H9 (cell line): ENCODE measurements around the gene ZNRF1. TPM values are rescaled to one million over a fixed set of nuclear protein-coding genes. Genes with fewer than 3 reads are reported as not detected.

Experiments used
- DNase-seq: peaks from one replicate; pipeline ENCODE4 v3.0.0-alpha.2; 2017
- H2AFZ ChIP-seq: one replicate; pipeline ENCODE4 v1.6.1; 2013; ENCODE audit warnings: mild to moderate bottlenecking, low read length, control low read depth, moderate library complexity
- H2AK5ac ChIP-seq: 2 replicates; pipeline ENCODE4 v1.6.1; 2013; ENCODE audit warnings: low read length, control low read depth, mixed read lengths; ENCODE audit not compliant: insufficient read length
- H2BK120ac ChIP-seq: one replicate; pipeline ENCODE4 v1.6.1; 2013; ENCODE audit warnings: low read depth, mild to moderate bottlenecking, low read length, control low read depth, inconsistent platforms; ENCODE audit not compliant: poor library complexity, severe bottlenecking
- H2BK12ac ChIP-seq: 2 replicates; pipeline ENCODE4 v1.6.1; 2013; ENCODE audit warnings: low read length, control low read depth, mixed read lengths, low read depth; ENCODE audit not compliant: insufficient read length
- H2BK15ac ChIP-seq: 2 replicates; pipeline ENCODE4 v1.6.1; 2013; ENCODE audit warnings: low read depth, low read length, control low read depth
- H2BK20ac ChIP-seq: one replicate; pipeline ENCODE4 v1.6.1; 2013; ENCODE audit warnings: low read depth, mild to moderate bottlenecking, low read length, control low read depth, inconsistent platforms; ENCODE audit not compliant: poor library complexity, severe bottlenecking
- H2BK5ac ChIP-seq: 2 replicates; pipeline ENCODE4 v1.6.1; 2013; ENCODE audit warnings: low read length, control low read depth, mixed read lengths; ENCODE audit not compliant: insufficient read length
- H3K14ac ChIP-seq: 2 replicates; pipeline ENCODE4 v1.6.1; 2013; ENCODE audit warnings: low read length, control low read depth; ENCODE audit not compliant: insufficient read depth
- H3K18ac ChIP-seq: 2 replicates; pipeline ENCODE4 v1.6.1; 2013; ENCODE audit warnings: low read depth, mild to moderate bottlenecking, mixed read lengths, low read length, control low read depth; ENCODE audit not compliant: insufficient read length
- H3K23ac ChIP-seq: 2 replicates; pipeline ENCODE4 v1.6.1; 2013; ENCODE audit warnings: low read length, control low read depth, mixed read lengths, low read depth; ENCODE audit not compliant: insufficient read length
- H3K23me2 ChIP-seq: 2 replicates; pipeline ENCODE4 v1.6.1; 2013; ENCODE audit warnings: low read depth, mild to moderate bottlenecking, mixed read lengths, low read length, control low read depth; ENCODE audit not compliant: insufficient read length, poor library complexity, severe bottlenecking
- H3K27ac ChIP-seq: 2 replicates; pipeline ENCODE4 v1.5.1; 2013; ENCODE audit warnings: low read length, control low read depth, mixed read lengths, low read depth; ENCODE audit not compliant: insufficient read length
- H3K27me3 ChIP-seq: 2 replicates; pipeline ENCODE4 v1.6.1; 2013; ENCODE audit warnings: low read length, control low read depth, inconsistent platforms; ENCODE audit not compliant: insufficient read depth
- H3K4ac ChIP-seq: 2 replicates; pipeline ENCODE4 v1.6.1; 2013; ENCODE audit warnings: low read depth, mild to moderate bottlenecking, control low read depth, inconsistent platforms, low read length, moderate library complexity
- H3K4me1 ChIP-seq: 2 replicates; pipeline ENCODE4 v1.6.1; 2013; ENCODE audit warnings: low read length, control low read depth, inconsistent platforms; ENCODE audit not compliant: insufficient read depth
- H3K4me2 ChIP-seq: 2 replicates; pipeline ENCODE4 v1.6.1; 2013; ENCODE audit warnings: low read length, control low read depth, mixed read lengths; ENCODE audit not compliant: insufficient read length, insufficient read depth
- H3K56ac ChIP-seq: 2 replicates; pipeline ENCODE4 v1.6.1; 2013; ENCODE audit warnings: low read depth, mild to moderate bottlenecking, mixed read lengths, low read length, control low read depth; ENCODE audit not compliant: insufficient read length
- H3K79me1 ChIP-seq: 2 replicates; pipeline ENCODE4 v1.6.1; 2013; ENCODE audit warnings: low read depth, mild to moderate bottlenecking, moderate library complexity, low read length, control low read depth, inconsistent platforms; ENCODE audit not compliant: insufficient read depth, poor library complexity, severe bottlenecking
- H3K79me2 ChIP-seq: 2 replicates; pipeline ENCODE4 v1.6.1; 2013; ENCODE audit warnings: low read length, control low read depth, inconsistent platforms; ENCODE audit not compliant: insufficient read depth
- H3K9ac ChIP-seq: 2 replicates; pipeline ENCODE4 v1.6.1; 2013; ENCODE audit warnings: low read length, control low read depth, mixed read lengths; ENCODE audit not compliant: insufficient read length; ENCODE audit errors: extremely low read depth
- H3K9me3 ChIP-seq: one replicate; pipeline ENCODE4 v1.6.1; 2013; ENCODE audit warnings: low read depth, low read length, inconsistent platforms; ENCODE audit not compliant: control insufficient read depth
- H3T11ph ChIP-seq: one replicate; pipeline ENCODE4 v1.6.1; 2013; ENCODE audit warnings: mild to moderate bottlenecking, low read length, control low read depth, inconsistent platforms
- H4K20me1 ChIP-seq: one replicate; pipeline ENCODE4 v1.6.1; 2013; ENCODE audit not compliant: control insufficient read depth, insufficient read length, insufficient read depth
- H4K5ac ChIP-seq: 2 replicates; pipeline ENCODE4 v1.6.1; 2013; ENCODE audit warnings: low read depth, mild to moderate bottlenecking, mixed read lengths, low read length, control low read depth; ENCODE audit not compliant: insufficient read length
- H4K8ac ChIP-seq: replicated peaks from 2 replicates; pipeline ENCODE4 v1.6.1; 2013; ENCODE audit warnings: low read length, control low read depth, mixed read lengths, low read depth; ENCODE audit not compliant: insufficient read length
- H4K91ac ChIP-seq: 2 replicates; pipeline ENCODE4 v1.6.1; 2013; ENCODE audit warnings: low read depth, mild to moderate bottlenecking, moderate library complexity, mixed read lengths, low read length, control low read depth; ENCODE audit not compliant: insufficient read length
- H3K27ac Mint-ChIP-seq, 3 experiments: 2 replicates in 2 of 3; 3 replicates in 1 of 3; pipeline ENCODE4 v1.8.0; 2020 to 2021; ENCODE audit warnings: mixed read lengths in 3 of 3, mild to moderate bottlenecking in 1 of 3, moderate library complexity in 1 of 3
- H3K27me3 Mint-ChIP-seq: 2 replicates; pipeline ENCODE4 v1.8.0; 2021; ENCODE audit warnings: low read depth, mild to moderate bottlenecking, moderate library complexity, mixed read lengths
- H3K36me3 Mint-ChIP-seq, 3 experiments: 2 replicates in 2 of 3; 3 replicates in 1 of 3; pipeline ENCODE4 v1.8.0; 2020 to 2021; ENCODE audit warnings: low read depth in 3 of 3, mixed read lengths in 3 of 3; ENCODE audit not compliant: insufficient read depth in 1 of 3
- H3K4me1 Mint-ChIP-seq, 2 experiments: 2 replicates each; pipeline ENCODE4 v1.8.0; 2020; ENCODE audit warnings: mixed read lengths in 2 of 2
- H3K4me3 Mint-ChIP-seq, 2 experiments: 2 replicates in 1 of 2; 3 replicates in 1 of 2; pipeline ENCODE4 v1.8.0; 2020 to 2021; ENCODE audit warnings: mild to moderate bottlenecking in 2 of 2, mixed read lengths in 2 of 2, moderate library complexity in 1 of 2
- H3K9me3 Mint-ChIP-seq, 2 experiments: 2 replicates in 1 of 2; 3 replicates in 1 of 2; pipeline ENCODE4 v1.8.0; 2020; ENCODE audit warnings: mild to moderate bottlenecking in 2 of 2, mixed read lengths in 2 of 2, moderate library complexity in 1 of 2
- WGBS: extraction: QIAGEN DNeasy Blood & Tissue Kit; methylation state at CpG from one replicate; pipeline ENCODE4 v1.1.7; 2013; ENCODE audit warnings: missing lambda C conversion rate, low lambda C conversion rate, mixed read lengths; ENCODE audit not compliant: insufficient read length; ENCODE audit errors: extremely low coverage; 5-methylcytosine and 5-hydroxymethylcytosine counted together
- total RNA-seq: library from RNA; stranded (reverse); gene quantifications from 2 replicates; pipeline ENCODE4 v1.2.1, GENCODE V29; 2021
- TF ChIP-seq, protein P1 (sequence below): fragments of 200-600 bp; sonication (generic); conservative IDR thresholded peaks from 3 replicates; pipeline ENCODE4 v1.8.0; 2021; ENCODE audit warnings: antibody characterized with exemption, mild to moderate bottlenecking

ZNRF1 gene
- total RNA-seq, 1 experiment from 2014 or later, result 49.6 TPM

- Histone ChIP-seq H3T11ph (no peak overlapping the region), H3K4me2 (no peak overlapping the region), H4K91ac (no peak overlapping the region), H2BK15ac (no peak overlapping the region), H4K5ac (no peak overlapping the region), H3K56ac (no peak overlapping the region), H4K20me1 (no peaks in the 10 kb centered on the region), H3K23me2 (no peaks in the 10 kb centered on the region), H3K9me3 (no peaks in the 10 kb centered on the region), H3K4ac (no peak overlapping the region), H3K9ac (no peak overlapping the region), H3K79me1 (no peaks in the 10 kb centered on the region), H2AFZ (no peak overlapping the region), H3K27ac (no peak overlapping the region), H2AK5ac (no peak overlapping the region), H3K27me3 (no peaks in the 10 kb centered on the region), H3K14ac (no peak overlapping the region), H3K4me1 (peaks cover 6% of the 10 kb centered on the region; the same call in 1 of the 2 replicates), H3K79me2 (peaks cover 4% of the 10 kb centered on the region; the same call in 1 of the 2 replicates), H2BK20ac (no peak overlapping the region), H2BK12ac (no peak overlapping the region), H4K8ac (no peak overlapping the region), H3K23ac (no peak overlapping the region), H2BK120ac (no peak overlapping the region), H3K18ac (no peak overlapping the region), H2BK5ac (no peak overlapping the region)
- WGBS, result no CpG with 5 or more reads among the region's 4 CpGs
- Mint-ChIP-seq H3K4me3 (no peak overlapping the region), H3K27ac (no peak overlapping the region), H3K27me3 (no peaks in the 10 kb centered on the region), H3K9me3 (peaks cover 2 to 3% of the 10 kb centered on the region in 2 experiments; a peak in 1 of 5 replicates), H3K4me1 (peaks cover 4 to 10% of the 10 kb centered on the region in 2 experiments; a peak in 3 of 4 replicates), H3K36me3 (peaks cover 0 to 12% (median 2%) of the 10 kb centered on the region in 3 experiments; a peak in 3 of 7 replicates)
- no peak for DNase-seq
- TF ChIP-seq, protein P1, sequence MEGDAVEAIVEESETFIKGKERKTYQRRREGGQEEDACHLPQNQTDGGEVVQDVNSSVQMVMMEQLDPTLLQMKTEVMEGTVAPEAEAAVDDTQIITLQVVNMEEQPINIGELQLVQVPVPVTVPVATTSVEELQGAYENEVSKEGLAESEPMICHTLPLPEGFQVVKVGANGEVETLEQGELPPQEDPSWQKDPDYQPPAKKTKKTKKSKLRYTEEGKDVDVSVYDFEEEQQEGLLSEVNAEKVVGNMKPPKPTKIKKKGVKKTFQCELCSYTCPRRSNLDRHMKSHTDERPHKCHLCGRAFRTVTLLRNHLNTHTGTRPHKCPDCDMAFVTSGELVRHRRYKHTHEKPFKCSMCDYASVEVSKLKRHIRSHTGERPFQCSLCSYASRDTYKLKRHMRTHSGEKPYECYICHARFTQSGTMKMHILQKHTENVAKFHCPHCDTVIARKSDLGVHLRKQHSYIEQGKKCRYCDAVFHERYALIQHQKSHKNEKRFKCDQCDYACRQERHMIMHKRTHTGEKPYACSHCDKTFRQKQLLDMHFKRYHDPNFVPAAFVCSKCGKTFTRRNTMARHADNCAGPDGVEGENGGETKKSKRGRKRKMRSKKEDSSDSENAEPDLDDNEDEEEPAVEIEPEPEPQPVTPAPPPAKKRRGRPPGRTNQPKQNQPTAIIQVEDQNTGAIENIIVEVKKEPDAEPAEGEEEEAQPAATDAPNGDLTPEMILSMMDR, result no peak
Observed at GRCh38 chr16:75028544-75029135, 29.8 kb downstream of the ZNRF1 start.
